AG04449 (cell line): ENCODE data around the gene BPTF.
A peak's percentile ranks its signal among the peaks of the same experiment; 100 is the strongest.
"Not testable (repeated sequence)": the region's sequence is repeated elsewhere in the genome, so short reads cannot be mapped to it uniquely, and the experiment has no call there.

Experiments
- CTCF ChIA-PET: fragments of 350-600 bp; formaldehyde crosslinking; extraction: SDS; loops from one replicate; lab custom pipeline; 2021; ENCODE audit warnings: antibody characterized with exemption; lab: Yijun Ruan, JAX
- POLR2A ChIA-PET: fragments of 400-600, 350-600 bp; formaldehyde crosslinking; extraction: SDS; loops from one replicate; lab custom pipeline; 2020; ENCODE audit warnings: antibody characterized with exemption, inconsistent platforms; lab: Yijun Ruan, JAX
- DNase-seq: peaks from one replicate; pipeline ENCODE4 v3.0.0-alpha.2; 2010; ENCODE audit warnings: low read depth, low spot score
- H3K4me3 ChIP-seq: 2 replicates; pipeline ENCODE4 v1.5.1; 2011; ENCODE audit warnings: low read depth, mild to moderate bottlenecking, control low read depth, low read length
- CTCF ChIP-seq: IDR thresholded peaks from one replicate; pipeline ENCODE4 v1.5.1; 2011; ENCODE audit warnings: mild to moderate bottlenecking, moderate library complexity, low read length, control low read depth, inconsistent platforms; ENCODE audit not compliant: insufficient read depth; ENCODE audit errors: missing control alignments

Gene BPTF

GRCh38 chr17:67950945-67951344 is 125.6 kb downstream of the BPTF start:
- no peak overlapping the region for H3K4me3 ChIP-seq
- ChIA-PET POLR2A (no interaction called here), CTCF (no interaction called here)
- DNase-seq, result no peak
- TF ChIP-seq CTCF, result no peak

GRCh38 chr17:67959510-67959909 is 134.2 kb downstream of the BPTF start:
- H3K4me3 ChIP-seq, result no peak overlapping the region
- no peak for TF ChIP-seq CTCF
- CTCF ChIA-PET, result interaction anchor here (0.8 to 1.4 kb wide), 6 partner anchors 8 to 245 kb away, joined by 3 to 8 read pairs (median 4); no protein-coding TSS in a partner anchor
- DNase-seq, result no peak
- POLR2A ChIA-PET, result no interaction called here

- CTCF ChIA-PET, result interaction anchor here (1.4 kb wide), 1 partner anchor 18 kb away, joined by 3 read pairs; no protein-coding TSS in a partner anchor
- DNase-seq, POLR2A ChIA-PET, H3K4me3 ChIP-seq: not testable (repeated sequence)
Observed at GRCh38 chr17:67960276-67960675, 135.0 kb downstream of the BPTF start.

GRCh38 chr17:67962156-67962555 is 136.9 kb downstream of the BPTF start:
- POLR2A ChIA-PET, DNase-seq, H3K4me3 ChIP-seq: not testable (repeated sequence)
- CTCF ChIA-PET, result interaction anchor here (0.9 to 2.6 kb wide), 5 partner anchors 18 to 502 kb away, joined by 3 to 15 read pairs (median 4); partner anchors contain the start of gene WIPI1

- H3K4me3 ChIP-seq, POLR2A ChIA-PET: not testable (repeated sequence)
- CTCF ChIA-PET, result interaction anchor here (0.7 to 2.6 kb wide), 17 partner anchors 11 to 504 kb away, joined by 3 to 15 read pairs (median 5); partner anchors contain the start of gene WIPI1
- DNase-seq, result peak; percentile 1
- peak; percentile 34 for TF ChIP-seq CTCF
Observed at GRCh38 chr17:67963145-67963572, 137.9 kb downstream of the BPTF start.

GRCh38 chr17:67970783-67971182 is 145.5 kb downstream of the BPTF start:
- no peak overlapping the region for H3K4me3 ChIP-seq
- ChIA-PET CTCF (no interaction called here), POLR2A (no interaction called here)
- TF ChIP-seq CTCF, result no peak
- DNase-seq, result no peak

DNA sequence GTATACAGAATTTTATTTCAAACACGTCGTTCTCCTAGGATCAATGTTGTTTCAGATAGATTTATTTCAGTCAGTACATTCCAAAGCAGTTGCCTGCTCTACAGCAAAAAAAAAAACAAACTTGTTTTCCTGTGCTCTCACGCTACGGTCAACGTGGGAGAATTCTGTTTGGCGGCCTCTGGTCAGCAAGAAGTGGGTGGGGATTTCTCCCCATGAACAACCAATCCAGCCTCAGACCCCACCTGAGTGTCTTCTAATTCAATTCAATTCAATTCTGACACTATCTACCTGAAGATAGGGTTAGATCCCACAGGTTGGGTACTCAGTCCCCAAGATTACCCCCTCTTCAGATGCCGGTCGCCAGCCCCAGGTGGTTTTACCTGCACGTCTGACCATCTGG is 148.9 kb downstream of the BPTF start:
- ChIA-PET CTCF (interaction anchor here (0.9 to 1.5 kb wide), 3 partner anchors 8 to 18 kb away, joined by 3 to 13 read pairs (median 4); no protein-coding TSS in a partner anchor), POLR2A (no interaction called here)
- no peak overlapping the region for H3K4me3 ChIP-seq
- no peak for DNase-seq
- no peak for TF ChIP-seq CTCF
